Measurements from ENCODE around the gene SPAG6. TPM values are rescaled to one million over a fixed set of nuclear protein-coding genes. Genes with fewer than 3 reads are reported as not detected.

Gene SPAG6
- total and polyA plus RNA-seq, 2 of the 8 experiments (the other 6 are each of a cell fraction or from before 2014, with no cell fraction given) = 0.14 TPM; not detected in 1

GRCh38 chr10:22451346-22451745 is 106.0 kb downstream of the SPAG6 start:
- no peak overlapping the region for H3K4me2 ChIP-seq (ENCODE audit: insufficient read depth in 1 of 2, low read depth in 2 of 2, low read length in 2 of 2)
- no peak overlapping the region for H2BK120ac ChIP-seq (replicated peaks; ENCODE audit: low read depth, low read length)
- H2AFZ ChIP-seq (ENCODE audit: low read length) = no peak overlapping the region
- no peak overlapping the region for H2AK5ac ChIP-seq (ENCODE audit: low read depth, low read length)
- no peak overlapping the region for H2BK12ac ChIP-seq (ENCODE audit: low read depth, low read length)
- 93% methylated on average over 7 of the region's 7 CpGs; no CpG with 5 or more reads in 1 of the 2 experiments for WGBS, 2 experiments (ENCODE audit: extremely low coverage in 1 of 2, insufficient coverage in 1 of 2, insufficient read length in 1 of 2, insufficient replicate concordance in 2 of 2, low coverage in 1 of 2, low lambda C conversion rate in 2 of 2, missing lambda C conversion rate in 1 of 2)
- H4K5ac ChIP-seq (ENCODE audit: insufficient read length, low read depth, low read length) = no peak overlapping the region
- H3K79me1 ChIP-seq (ENCODE audit: low read depth, low read length) = no peaks in the 10 kb centered on the region
- H3K36me3 ChIP-seq (ENCODE audit: control insufficient read depth in 2 of 4, insufficient read depth in 4 of 4, low read length in 3 of 4) = no peaks in the 10 kb centered on the region
- no peak overlapping the region for H4K91ac ChIP-seq (replicated peaks; ENCODE audit: insufficient read length, low read length)
- H3K9ac ChIP-seq (replicated peaks in 1 of 4; ENCODE audit: extremely low read depth in 1 of 4, low read depth in 3 of 4, low read length in 3 of 4) = no peak overlapping the region
- CTCF ChIA-PET (ENCODE audit: partially characterized antibody) = interaction anchor here (0.6 kb wide), 1 partner anchor 42 kb away, joined by 4 read pairs; no protein-coding TSS in a partner anchor
- no peak for DNase-seq (ENCODE audit: low read depth in 1 of 2, low spot score in 2 of 2)
- H3K56ac ChIP-seq (replicated peaks; ENCODE audit: insufficient read length, low read depth, low read length) = no peak overlapping the region
- no peaks in the 10 kb centered on the region for H3K4me1 ChIP-seq (replicated peaks in 1 of 4; ENCODE audit: control insufficient read depth in 3 of 4, insufficient read depth in 4 of 4, low read length in 3 of 4)
- no peak overlapping the region for H3K4ac ChIP-seq (replicated peaks; ENCODE audit: insufficient read length, low read depth, low read length)
- H3K23me2 ChIP-seq (ENCODE audit: low read depth, low read length) = no peaks in the 10 kb centered on the region
- no peak overlapping the region for H4K8ac ChIP-seq (ENCODE audit: extremely low read depth, insufficient read depth, low read length)
- H3K27me3 ChIP-seq (replicated peaks in 1 of 4; ENCODE audit: control insufficient read depth in 3 of 4, extremely low read depth in 1 of 4, insufficient read depth in 3 of 4, low read length in 3 of 4) = no peaks in the 10 kb centered on the region
- H4K20me1 ChIP-seq (replicated peaks in 1 of 2; ENCODE audit: control insufficient read depth in 1 of 2, insufficient read depth in 2 of 2, low read length in 2 of 2) = no peaks in the 10 kb centered on the region
- H3K27ac ChIP-seq (ENCODE audit: low read depth, low read length) = no peak overlapping the region
- FAIRE-seq = no peak
- no peak overlapping the region for H3K4me3 ChIP-seq (ENCODE audit: extremely low read depth in 1 of 4, insufficient read depth in 2 of 4, low read depth in 3 of 4, low read length in 4 of 4)
- H3K23ac ChIP-seq (ENCODE audit: insufficient read length) = no peak overlapping the region
- POLR2A ChIA-PET (ENCODE audit: partially characterized antibody) = no interaction called here
- H2BK5ac ChIP-seq (ENCODE audit: low read depth, low read length) = no peak overlapping the region
- H3K14ac ChIP-seq (ENCODE audit: insufficient read length) = no peak overlapping the region
- H2BK15ac ChIP-seq (ENCODE audit: low read length) = no peak overlapping the region
- H3K9me3 ChIP-seq (ENCODE audit: insufficient read depth in 2 of 2, low read depth in 1 of 2, low read length in 1 of 2) = no peaks in the 10 kb centered on the region
- H2BK20ac ChIP-seq (ENCODE audit: low read length) = no peak overlapping the region
- no peaks in the 10 kb centered on the region for H3K79me2 ChIP-seq (ENCODE audit: control insufficient read depth in 1 of 2, insufficient read depth in 2 of 2, low read length in 2 of 2)
- H3K18ac ChIP-seq (ENCODE audit: extremely low read depth, low read length) = no peak overlapping the region
- no peak for TF ChIP-seq PHF8 (conservative IDR thresholded peaks at IDR 0.05; ENCODE audit: low read depth, low read length)
- no peak for TF ChIP-seq EP300 (IDR thresholded peaks at IDR 0.05; ENCODE audit: borderline replicate concordance in 1 of 2, low read depth in 2 of 2, low read length in 2 of 2)
- no peak for TF ChIP-seq ASH2L (IDR thresholded peaks at IDR 0.05; ENCODE audit: low read length)
- no peak for TF ChIP-seq CBX5 (IDR thresholded peaks at IDR 0.05; ENCODE audit: low read depth, low read length)
- TF ChIP-seq BACH1 (IDR thresholded peaks at IDR 0.05; ENCODE audit: low read length) = no peak
- no peak for TF ChIP-seq RAD21 (IDR thresholded peaks at IDR 0.05 in 1 of 2, conservative IDR thresholded peaks at IDR 0.05 in 1 of 2; ENCODE audit: low read depth in 2 of 2, low read length in 2 of 2)
- no peak for TF ChIP-seq SRF (IDR thresholded peaks at IDR 0.05; ENCODE audit: low read depth, low read length)
- TF ChIP-seq E2F6 (IDR thresholded peaks at IDR 0.05) = no peak
- no peak for TF ChIP-seq MAFK (IDR thresholded peaks at IDR 0.05; ENCODE audit: low read depth, low read length)
- TF ChIP-seq TEAD4 (IDR thresholded peaks at IDR 0.05; ENCODE audit: low read depth, low read length) = no peak
- TF ChIP-seq BCL11A (IDR thresholded peaks at IDR 0.05; ENCODE audit: low read depth in 2 of 2, low read length in 2 of 2) = no peak
- TF ChIP-seq HDAC2 (IDR thresholded peaks at IDR 0.05; ENCODE audit: borderline replicate concordance in 1 of 2, low read depth in 2 of 2, low read length in 2 of 2) = no peak
- no peak for TF ChIP-seq SP4 (IDR thresholded peaks at IDR 0.05; ENCODE audit: low read length)
- TF ChIP-seq GABPA (IDR thresholded peaks at IDR 0.05; ENCODE audit: borderline replicate concordance, insufficient read depth, low read length) = no peak

Measured in H1 (cell line).